Measurements from ENCODE around the gene HYAL2.

GRCh38 chr3:50314816-50315215, 7.7 kb downstream of the HYAL2 start:
- TF ChIP-seq CTCF (conservative IDR thresholded peaks at IDR 0.05; ENCODE audit: low read length) (no peak), EZH2phosphoT487 (IDR thresholded peaks at IDR 0.05; ENCODE audit: borderline replicate concordance, low read depth, low read length) (no peak)
